ENCODE data around the gene PNPLA3.

GRCh38 chr22:43928908-43929307 is 5.3 kb downstream of the PNPLA3 start:
- TF ChIP-seq FOXM1 (IDR thresholded peaks at IDR 0.05; ENCODE audit: borderline replicate concordance) (no peak), NFRKB (IDR thresholded peaks at IDR 0.05) (no peak), L3MBTL2 (conservative IDR thresholded peaks at IDR 0.05) (no peak), HDGF (IDR thresholded peaks at IDR 0.05; ENCODE audit: borderline replicate concordance) (no peak), FOXK2 (IDR thresholded peaks at IDR 0.05) (no peak), ELF4 (IDR thresholded peaks at IDR 0.05) (no peak), FOXA1 (IDR thresholded peaks at IDR 0.05) (no peak), ARNT (IDR thresholded peaks at IDR 0.05) (no peak), ZNF384 (IDR thresholded peaks at IDR 0.05) (no peak), TARDBP (IDR thresholded peaks at IDR 0.05) (no peak), PKNOX1 (IDR thresholded peaks at IDR 0.05) (no peak), SUZ12 (IDR thresholded peaks at IDR 0.05) (no peak)
